ENCODE data around the gene TRIM29. TPM values are rescaled to one million over a fixed set of nuclear protein-coding genes. Genes with fewer than 3 reads are reported as not detected.

The TRIM29 gene
- total and polyA plus RNA-seq, 2 of the 4 experiments (the other 2 are of a cell fraction), result not detected

DNA sequence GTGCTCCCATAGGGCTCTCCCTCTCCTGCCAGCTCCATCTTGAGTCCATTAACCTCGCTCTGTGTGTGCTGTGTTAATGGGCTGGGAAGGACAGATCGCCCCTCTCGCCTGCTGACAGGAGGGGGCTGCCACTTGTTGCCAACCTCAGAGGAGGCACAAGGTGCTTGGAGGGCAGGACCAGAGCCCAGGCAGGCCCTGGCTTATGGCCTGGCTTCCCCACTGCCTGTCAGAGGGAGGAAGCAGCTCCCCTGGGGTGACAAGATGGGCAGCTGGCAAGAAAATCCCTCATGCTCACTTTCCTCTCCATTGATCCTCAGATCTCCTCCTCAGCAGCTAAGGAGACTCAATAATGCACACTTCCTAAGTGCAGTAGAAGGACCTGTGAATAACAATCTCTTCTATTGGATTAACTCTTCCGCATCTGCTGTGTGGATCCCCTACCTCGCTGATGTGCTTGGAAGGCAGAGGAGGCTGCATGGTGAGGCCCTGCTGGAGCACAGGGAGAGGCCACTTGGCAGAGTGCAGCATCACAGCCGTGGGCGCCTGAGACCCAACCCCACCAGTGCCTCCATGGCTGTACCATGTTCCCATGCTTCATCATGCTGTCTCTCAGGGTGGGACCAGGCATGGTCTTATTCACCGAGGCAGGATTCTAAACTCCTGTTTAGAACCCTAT is 70.3 kb downstream of the TRIM29 start:
- peaks cover 28% of the 10 kb centered on the region for H3K27me3 ChIP-seq (ENCODE audit: control insufficient read depth, insufficient read depth, low read length)
- H3K23ac ChIP-seq (ENCODE audit: low read depth, low read length), result no peak overlapping the region
- H3K56ac ChIP-seq (ENCODE audit: extremely low read depth, insufficient read depth, low read length), result no peak overlapping the region
- no peak overlapping the region for H2BK20ac ChIP-seq (ENCODE audit: low read depth, low read length)
- no TSS peak for BruUV-seq (replicated peaks)
- no peak overlapping the region for H3K18ac ChIP-seq (ENCODE audit: low read depth, low read length)
- H3K9me1 ChIP-seq (ENCODE audit: insufficient read depth, low read length), result no peaks in the 10 kb centered on the region
- H3K4me3 ChIP-seq (ENCODE audit: insufficient read depth, low read depth, low read length), result no peak overlapping the region
- H3K4me1 ChIP-seq (ENCODE audit: control insufficient read depth, insufficient read depth, low read length), result no peaks in the 10 kb centered on the region
- 0% methylated on average over 1 of the region's 8 CpGs; no CpG with 5 or more reads in 1 of the 2 experiments for WGBS, 2 experiments (ENCODE audit: extremely low coverage in 2 of 2, insufficient read length in 1 of 2)
- no peak overlapping the region for H2AK9ac ChIP-seq (replicated peaks; ENCODE audit: low read depth, low read length, poor library complexity)
- no peaks in the 10 kb centered on the region for H3K79me1 ChIP-seq (ENCODE audit: low read depth in 1 of 2, low read length in 2 of 2)
- H3K36me3 ChIP-seq (ENCODE audit: control insufficient read depth, insufficient read depth, low read length), result no peaks in the 10 kb centered on the region
- H2BK15ac ChIP-seq (ENCODE audit: low read depth, low read length), result no peak overlapping the region
- dilution Hi-C loops (cut with HindIII; ENCODE audit: low sequenced_read_pairs, unreplicated experiment), result no loop called here
- H4K20me1 ChIP-seq (ENCODE audit: insufficient read depth, low read length), result no peaks in the 10 kb centered on the region
- no peak for TF ChIP-seq RAD21 (IDR thresholded peaks at IDR 0.05; ENCODE audit: low read length)
- no peak overlapping the region for H3K14ac ChIP-seq (replicated peaks; ENCODE audit: low read depth, low read length)
- no peak overlapping the region for H4K5ac ChIP-seq (ENCODE audit: low read depth, low read length)
- no peak for DNase-seq
- H2AK5ac ChIP-seq (ENCODE audit: low read depth, low read length), result no peak overlapping the region
- no peaks in the 10 kb centered on the region for H3K9me3 ChIP-seq (ENCODE audit: control insufficient read depth, insufficient read depth, low read length)
- H3K4me2 ChIP-seq (ENCODE audit: low read depth, low read length), result no peak overlapping the region
- no peak overlapping the region for H3K9ac ChIP-seq (ENCODE audit: low read depth, low read length)
- no peak overlapping the region for H4K91ac ChIP-seq (ENCODE audit: insufficient read depth, low read depth, low read length)
- H3K4ac ChIP-seq (ENCODE audit: low read depth, low read length), result no peak overlapping the region
- ChIA-PET POLR2A (ENCODE audit: unreplicated experiment) (no interaction called here), CTCF (no interaction called here)
- H4K8ac ChIP-seq (ENCODE audit: low read depth in 2 of 2, low read length in 2 of 2), result no peak overlapping the region
- H3K27ac ChIP-seq (ENCODE audit: insufficient read depth, low read length), result no peak overlapping the region
- no peak overlapping the region for H2BK5ac ChIP-seq (ENCODE audit: low read depth, low read length, poor library complexity, severe bottlenecking)
- no peak overlapping the region for H2BK120ac ChIP-seq (ENCODE audit: low read depth, low read length)
- no peak for ATAC-seq (ENCODE audit: low read depth)
- H2AFZ ChIP-seq (replicated peaks; ENCODE audit: low read length, poor library complexity), result no peak overlapping the region
- intact Hi-C loops (cut with micrococcal nuclease), result no loop called here
- in situ Hi-C loops (cut with MboI; ENCODE audit: low sequenced_read_pairs), result no loop called here

Measured in IMR-90 (cell line).